ENCODE data around the gene TRABD2B. TPM values are rescaled to one million over a fixed set of nuclear protein-coding genes. Genes with fewer than 3 reads are reported as not detected.

TRABD2B gene
- polyA plus RNA-seq, 1 experiment, result not detected

GRCh38 chr1:47926461-47926999, 70.7 kb downstream of the TRABD2B start:
- CTCF ChIA-PET, result no interaction called here
- Histone ChIP-seq H3K27me3 (ENCODE audit: control insufficient read depth, insufficient read depth, low read length) (no peaks in the 10 kb centered on the region), H3K27ac (ENCODE audit: low read depth, low read length) (no peak overlapping the region), H3K4me3 (ENCODE audit: low read depth, low read length) (no peak overlapping the region), H3K9me3 (ENCODE audit: control insufficient read depth, insufficient read depth, low read length) (no peaks in the 10 kb centered on the region)
- POLR2A ChIA-PET, result no interaction called here
- no peak for DNase-seq (ENCODE audit: low read depth, low spot score)
- no peak for TF ChIP-seq CTCF (IDR thresholded peaks at IDR 0.05; ENCODE audit: low read depth, low read length)

DNA sequence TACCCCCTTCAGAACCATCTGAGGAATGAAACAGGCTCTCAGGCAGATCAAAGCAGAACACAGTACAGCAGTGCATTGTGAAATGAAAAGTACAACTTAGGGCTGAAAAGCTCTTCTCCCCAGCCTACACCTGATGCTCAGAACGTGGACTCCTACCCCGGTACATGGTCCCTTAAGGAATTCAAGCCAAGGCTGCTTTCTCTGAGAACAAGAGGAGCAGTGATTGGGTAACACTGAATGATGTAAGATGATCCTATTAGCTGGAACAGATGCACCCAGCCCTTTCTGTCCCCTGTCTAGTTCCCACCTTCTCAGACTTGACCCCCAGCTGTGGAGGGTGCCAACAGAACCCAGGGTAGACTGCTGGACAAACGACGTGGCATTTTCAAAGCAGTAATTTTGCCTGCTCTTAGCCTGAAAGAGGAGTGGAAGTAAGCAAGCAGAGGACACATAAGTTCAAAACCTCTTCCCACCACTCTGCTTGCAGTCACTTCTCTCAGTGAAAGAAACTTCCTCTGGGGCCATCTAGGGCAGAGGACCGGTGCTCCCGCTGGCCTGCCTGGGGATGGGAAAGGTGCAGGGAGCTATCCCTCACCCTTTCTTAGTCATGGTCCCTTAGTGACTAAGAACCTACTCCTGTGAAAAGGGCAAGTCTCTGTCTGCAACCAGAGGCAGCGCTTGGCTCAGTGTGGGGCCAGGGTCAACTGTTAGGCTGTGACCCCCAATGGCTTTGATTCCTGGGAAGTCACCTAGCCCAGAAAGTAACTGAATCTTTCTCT, 72.7 kb downstream of the TRABD2B start:
- H3K27me3 ChIP-seq (ENCODE audit: control insufficient read depth, insufficient read depth, low read length), result no peaks in the 10 kb centered on the region
- DNase-seq (ENCODE audit: low read depth, low spot score), result no peak
- ChIA-PET POLR2A (no interaction called here), CTCF (interaction anchor here (0.5 kb wide), 1 partner anchor 485 kb away, joined by 7 read pairs; no protein-coding TSS in a partner anchor)
- H3K27ac ChIP-seq (ENCODE audit: low read depth, low read length), result no peak overlapping the region
- TF ChIP-seq CTCF (IDR thresholded peaks at IDR 0.05; ENCODE audit: low read depth, low read length), result no peak
- no peak overlapping the region for H3K4me3 ChIP-seq (ENCODE audit: low read depth, low read length)
- no peaks in the 10 kb centered on the region for H3K9me3 ChIP-seq (ENCODE audit: control insufficient read depth, insufficient read depth, low read length)

DNA sequence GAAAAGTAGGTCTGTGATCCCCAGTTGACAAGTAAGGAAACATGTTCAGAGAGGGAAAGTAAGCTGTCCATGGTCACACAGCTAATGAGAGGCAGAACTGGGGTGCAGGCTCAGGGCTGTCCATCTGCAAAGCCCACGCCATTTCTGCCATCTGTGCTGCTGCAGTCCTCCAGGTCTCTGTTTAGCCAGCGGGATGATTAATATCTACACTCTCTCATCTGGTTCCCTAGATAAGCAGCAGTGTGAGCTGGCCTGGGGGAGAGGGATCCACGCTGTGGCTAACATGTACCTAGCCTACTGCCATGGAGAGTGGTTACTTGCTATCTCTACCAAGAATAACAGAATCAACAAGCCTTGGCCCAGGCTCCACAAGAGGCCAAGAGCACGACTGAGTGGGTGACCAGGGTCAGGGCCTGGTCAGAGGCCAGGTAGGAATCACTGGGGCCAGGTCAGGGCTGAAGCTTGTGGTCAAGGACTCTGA, 75.2 kb downstream of the TRABD2B start:
- CTCF ChIA-PET, result no interaction called here
- no peak for TF ChIP-seq CTCF (IDR thresholded peaks at IDR 0.05; ENCODE audit: low read depth, low read length)
- no peak overlapping the region for H3K27ac ChIP-seq (ENCODE audit: low read depth, low read length)

DNA sequence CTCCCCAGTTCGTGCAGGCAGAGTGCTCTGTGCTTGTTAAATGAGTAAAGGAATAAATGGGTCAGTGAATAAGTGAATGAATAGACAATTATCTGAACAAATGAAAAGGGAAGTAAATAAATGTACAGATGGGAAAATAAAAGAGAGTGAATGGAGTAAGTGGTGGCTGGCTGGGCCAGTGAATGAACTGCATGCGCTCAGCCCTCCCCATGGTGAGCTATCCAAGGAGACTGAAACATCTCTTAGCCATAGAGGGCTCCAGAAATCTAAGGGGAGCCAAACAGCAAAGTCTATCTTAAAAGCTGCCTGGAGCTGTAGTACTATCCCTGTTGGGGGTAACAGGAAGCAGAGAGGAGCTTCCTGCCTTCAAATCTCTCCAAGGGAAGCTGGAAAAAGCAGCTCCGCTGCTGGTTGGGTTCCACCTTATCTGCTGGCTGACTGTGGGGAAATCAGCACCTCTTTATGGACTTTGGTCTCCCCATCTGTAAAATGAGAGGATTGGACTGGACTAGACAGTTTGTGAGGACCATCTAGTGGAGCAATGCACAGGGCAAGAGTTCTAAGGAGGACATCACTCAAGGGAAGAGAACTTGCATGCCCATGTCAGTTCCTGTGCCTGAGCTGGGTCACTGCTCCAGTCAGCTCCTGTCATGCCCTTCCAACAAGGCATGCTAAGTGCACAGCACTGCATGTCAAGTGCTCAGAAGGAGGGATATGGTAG, 77.9 kb downstream of the TRABD2B start:
- Histone ChIP-seq H3K27me3 (ENCODE audit: control insufficient read depth, insufficient read depth, low read length) (no peaks in the 10 kb centered on the region), H3K4me3 (ENCODE audit: low read depth, low read length) (no peak overlapping the region), H3K9me3 (ENCODE audit: control insufficient read depth, insufficient read depth, low read length) (no peaks in the 10 kb centered on the region), H3K27ac (ENCODE audit: low read depth, low read length) (no peak overlapping the region)
- TF ChIP-seq CTCF (IDR thresholded peaks at IDR 0.05; ENCODE audit: low read depth, low read length), result no peak
- CTCF ChIA-PET, result no interaction called here
- DNase-seq (ENCODE audit: low read depth, low spot score), result no peak
- POLR2A ChIA-PET, result no interaction called here

More for the DNA sequence above, 75.2 kb downstream of the TRABD2B start:
- POLR2A ChIA-PET, result no interaction called here
- Histone ChIP-seq H3K4me3 (ENCODE audit: low read depth, low read length) (no peak overlapping the region), H3K27me3 (ENCODE audit: control insufficient read depth, insufficient read depth, low read length) (no peaks in the 10 kb centered on the region), H3K9me3 (ENCODE audit: control insufficient read depth, insufficient read depth, low read length) (no peaks in the 10 kb centered on the region)
- DNase-seq (ENCODE audit: low read depth, low spot score), result no peak

Data from AG04450 (cell line).